Smooth muscle cell (in vitro differentiated cells): ENCODE results near the gene RPL10A. TPM values are rescaled to one million over a fixed set of nuclear protein-coding genes. Genes with fewer than 3 reads are reported as not detected.

ENCODE experiments used
- DNase-seq: peaks from one replicate; lab custom pipeline; 2025; ENCODE audit not compliant: unreplicated experiment; lab: John Stamatoyannopoulos, UW
- H2AFZ ChIP-seq: fragments of 200-600 bp; sonication (generic); 2 replicates; pipeline ENCODE4 v1.6.0; 2016; ENCODE audit warnings: antibody characterized with exemption, low read depth, mild to moderate bottlenecking
- H3F3A ChIP-seq: fragments of 200-600 bp; sonication (generic); 2 replicates; pipeline ENCODE4 v1.6.0; 2017; ENCODE audit warnings: antibody characterized with exemption, low read depth
- H3K27ac ChIP-seq: fragments of 200-600 bp; sonication (generic); 2 replicates; pipeline ENCODE4 v1.5.1; 2016; ENCODE audit warnings: low read depth, mild to moderate bottlenecking
- H3K27me3 ChIP-seq: fragments of 200-600 bp; sonication (generic); 2 replicates; pipeline ENCODE4 v1.6.1; 2016; ENCODE audit warnings: low read depth, mild to moderate bottlenecking
- H3K36me3 ChIP-seq: fragments of 200-600 bp; sonication (generic); 2 replicates; pipeline ENCODE4 v1.5.1; 2016; ENCODE audit warnings: low read depth
- H3K4me1 ChIP-seq: fragments of 200-600 bp; sonication (generic); 2 replicates; pipeline ENCODE4 v1.5.1; 2016; ENCODE audit warnings: low read depth
- H3K4me2 ChIP-seq: fragments of 200-600 bp; sonication (generic); 2 replicates; pipeline ENCODE4 v1.6.0; 2016; ENCODE audit warnings: mild to moderate bottlenecking
- H3K4me3 ChIP-seq: fragments of 200-600 bp; sonication (generic); 2 replicates; pipeline ENCODE4 v1.5.1; 2016; ENCODE audit warnings: mild to moderate bottlenecking
- H3K79me2 ChIP-seq: fragments of 200-600 bp; sonication (generic); 2 replicates; pipeline ENCODE4 v1.6.0; 2016; ENCODE audit warnings: low read depth, mild to moderate bottlenecking
- H3K9ac ChIP-seq: fragments of 200-600 bp; sonication (generic); 2 replicates; pipeline ENCODE4 v1.6.0; 2016; ENCODE audit warnings: low read depth
- H3K9me3 ChIP-seq: fragments of 200-600 bp; sonication (generic); replicated peaks from 2 replicates; pipeline ENCODE4 v1.5.1; 2016; ENCODE audit warnings: low read depth
- H4K20me1 ChIP-seq: fragments of 200-600 bp; sonication (generic); 2 replicates; pipeline ENCODE4 v1.6.0; 2016; ENCODE audit warnings: low read depth
- WGBS: methylation state at CpG from one replicate; pipeline ENCODE4 v1.1.7; 2016; ENCODE audit warnings: low lambda C conversion rate; 5-methylcytosine and 5-hydroxymethylcytosine counted together
- polyA plus RNA-seq: library from polyadenylated mRNA; unstranded; fragments of >200 nt; fragmentation: Nextera tagmentation; extraction: Ambion mirVana; gene quantifications from 2 replicates; pipeline ENCODE4 v1.2.1, GENCODE V29; 2016
- total RNA-seq: library from RNA; depleted of rRNA; stranded (reverse); fragments of >200 nt; gene quantifications from 2 replicates; pipeline ENCODE4 v1.2.3, GENCODE V29; 2014
- TF ChIP-seq, protein P1 (sequence below): fragments of 200-600 bp; sonication (generic); IDR thresholded peaks from 2 replicates; pipeline ENCODE4 v1.5.1; 2017; ENCODE audit warnings: borderline replicate concordance, mild to moderate bottlenecking, antibody characterized with exemption; ENCODE audit not compliant: insufficient read depth, poor library complexity, severe bottlenecking

RPL10A gene
- total and polyA plus RNA-seq, 2 experiments from 2014 or later, result 307 to 1,090 TPM

DNA sequence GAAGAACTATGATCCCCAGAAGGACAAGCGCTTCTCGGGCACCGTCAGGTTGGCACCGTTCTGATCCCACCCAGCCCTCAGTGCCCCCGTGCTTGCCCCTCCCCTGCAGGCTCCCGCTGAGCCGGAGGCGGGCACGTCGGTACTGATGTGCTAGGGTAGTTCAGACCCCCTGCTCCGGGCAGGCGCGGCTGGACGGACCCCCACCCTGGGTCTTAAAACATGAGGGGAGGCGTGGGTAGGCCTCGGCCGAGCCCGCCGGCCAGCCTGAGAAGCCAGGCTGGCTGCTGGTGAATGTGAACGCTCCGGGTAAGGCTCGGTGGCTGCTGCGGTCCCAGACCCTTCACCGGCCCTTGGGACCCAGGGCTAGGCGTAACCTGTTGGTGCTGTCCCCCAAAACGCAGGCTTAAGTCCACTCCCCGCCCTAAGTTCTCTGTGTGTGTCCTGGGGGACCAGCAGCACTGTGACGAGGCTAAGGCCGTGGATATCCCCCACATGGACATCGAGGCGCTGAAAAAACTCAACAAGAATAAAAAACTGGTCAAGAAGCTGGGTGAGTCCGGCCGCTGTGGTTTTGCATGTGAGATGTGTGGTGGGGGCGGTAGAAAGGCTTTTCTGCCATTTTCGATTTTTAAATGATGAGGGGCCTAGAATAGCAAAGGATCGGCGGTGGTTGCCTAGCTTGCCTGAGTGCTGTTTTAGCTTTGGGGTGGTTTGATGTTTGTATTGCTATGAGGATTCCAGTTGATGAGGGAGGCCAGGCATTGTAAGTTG lies 964 bp downstream of the RPL10A start:
- H3K27ac ChIP-seq, result peak overlapping the region; percentile 95
- H3K79me2 ChIP-seq, result peaks cover 27% of the 10 kb centered on the region
- H3K4me3 ChIP-seq, result peak overlapping the region; percentile 90
- peak overlapping the region; percentile 95 for H3K4me2 ChIP-seq
- no peak overlapping the region for H2AFZ ChIP-seq
- H3F3A ChIP-seq, result peaks cover 38% of the 10 kb centered on the region
- no peaks in the 10 kb centered on the region for H3K9me3 ChIP-seq
- 1% methylated on average over 36 of the region's 37 CpGs for WGBS
- TF ChIP-seq, protein P1, sequence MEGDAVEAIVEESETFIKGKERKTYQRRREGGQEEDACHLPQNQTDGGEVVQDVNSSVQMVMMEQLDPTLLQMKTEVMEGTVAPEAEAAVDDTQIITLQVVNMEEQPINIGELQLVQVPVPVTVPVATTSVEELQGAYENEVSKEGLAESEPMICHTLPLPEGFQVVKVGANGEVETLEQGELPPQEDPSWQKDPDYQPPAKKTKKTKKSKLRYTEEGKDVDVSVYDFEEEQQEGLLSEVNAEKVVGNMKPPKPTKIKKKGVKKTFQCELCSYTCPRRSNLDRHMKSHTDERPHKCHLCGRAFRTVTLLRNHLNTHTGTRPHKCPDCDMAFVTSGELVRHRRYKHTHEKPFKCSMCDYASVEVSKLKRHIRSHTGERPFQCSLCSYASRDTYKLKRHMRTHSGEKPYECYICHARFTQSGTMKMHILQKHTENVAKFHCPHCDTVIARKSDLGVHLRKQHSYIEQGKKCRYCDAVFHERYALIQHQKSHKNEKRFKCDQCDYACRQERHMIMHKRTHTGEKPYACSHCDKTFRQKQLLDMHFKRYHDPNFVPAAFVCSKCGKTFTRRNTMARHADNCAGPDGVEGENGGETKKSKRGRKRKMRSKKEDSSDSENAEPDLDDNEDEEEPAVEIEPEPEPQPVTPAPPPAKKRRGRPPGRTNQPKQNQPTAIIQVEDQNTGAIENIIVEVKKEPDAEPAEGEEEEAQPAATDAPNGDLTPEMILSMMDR, result no peak
- H3K4me1 ChIP-seq, result peaks cover 19% of the 10 kb centered on the region
- peak overlapping the region; percentile 97 for H3K9ac ChIP-seq
- H4K20me1 ChIP-seq, result peaks cover 57% of the 10 kb centered on the region
- no peaks in the 10 kb centered on the region for H3K36me3 ChIP-seq
- no peak for DNase-seq
- no peaks in the 10 kb centered on the region for H3K27me3 ChIP-seq

DNA sequence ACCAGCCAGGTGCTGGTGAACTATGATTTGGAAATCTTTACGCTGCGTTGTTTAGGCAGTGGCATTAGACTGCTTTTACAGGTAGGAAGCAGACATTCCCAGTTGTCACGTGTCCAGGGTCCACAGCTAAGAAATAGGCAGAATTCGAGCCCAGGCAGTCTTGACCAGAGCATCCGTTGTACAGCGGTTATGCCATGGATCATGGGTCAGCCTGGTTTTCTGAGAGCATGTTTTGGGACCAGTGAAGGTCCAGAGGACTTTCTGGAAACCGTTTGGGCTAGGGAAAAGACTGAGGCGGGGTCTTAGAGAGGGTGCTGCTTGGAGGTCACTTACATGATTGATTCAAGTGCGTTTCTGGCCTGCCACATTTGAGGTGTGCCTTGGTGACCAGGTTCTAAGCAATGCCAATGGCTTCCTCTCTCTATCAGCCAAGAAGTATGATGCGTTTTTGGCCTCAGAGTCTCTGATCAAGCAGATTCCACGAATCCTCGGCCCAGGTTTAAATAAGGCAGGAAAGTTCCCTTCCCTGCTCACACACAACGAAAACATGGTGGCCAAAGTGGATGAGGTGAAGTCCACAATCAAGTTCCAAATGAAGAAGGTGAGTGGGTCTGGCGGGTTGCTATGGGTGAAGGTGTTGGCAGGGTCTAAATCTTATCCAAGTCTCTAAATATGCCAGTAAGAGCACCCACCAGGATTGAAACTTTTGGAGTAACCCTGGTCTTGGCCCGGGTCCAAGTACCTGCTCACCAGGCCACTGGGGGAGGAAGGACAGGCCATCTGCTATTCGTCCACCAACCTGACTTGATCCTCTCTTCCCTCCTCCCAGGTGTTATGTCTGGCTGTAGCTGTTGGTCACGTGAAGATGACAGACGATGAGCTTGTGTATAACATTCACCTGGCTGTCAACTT lies 1.8 kb downstream of the RPL10A start:
- H3K27me3 ChIP-seq, result no peaks in the 10 kb centered on the region
- no peaks in the 10 kb centered on the region for H3K9me3 ChIP-seq
- H3F3A ChIP-seq, result peaks cover 38% of the 10 kb centered on the region
- peaks cover 63% of the 10 kb centered on the region for H4K20me1 ChIP-seq
- peak overlapping the region; percentile 95 for H3K4me2 ChIP-seq
- no peaks in the 10 kb centered on the region for H3K36me3 ChIP-seq
- WGBS, result 30% methylated on average over 18 of the region's 18 CpGs
- H3K9ac ChIP-seq, result peak overlapping the region; percentile 97
- H3K4me3 ChIP-seq, result peak overlapping the region; percentile 90
- peaks cover 19% of the 10 kb centered on the region for H3K4me1 ChIP-seq
- TF ChIP-seq, protein P1, result no peak
- no peak overlapping the region for H2AFZ ChIP-seq
- H3K79me2 ChIP-seq, result peaks cover 27% of the 10 kb centered on the region
- peak overlapping the region; percentile 95 for H3K27ac ChIP-seq
- DNase-seq, result no peak

DNA sequence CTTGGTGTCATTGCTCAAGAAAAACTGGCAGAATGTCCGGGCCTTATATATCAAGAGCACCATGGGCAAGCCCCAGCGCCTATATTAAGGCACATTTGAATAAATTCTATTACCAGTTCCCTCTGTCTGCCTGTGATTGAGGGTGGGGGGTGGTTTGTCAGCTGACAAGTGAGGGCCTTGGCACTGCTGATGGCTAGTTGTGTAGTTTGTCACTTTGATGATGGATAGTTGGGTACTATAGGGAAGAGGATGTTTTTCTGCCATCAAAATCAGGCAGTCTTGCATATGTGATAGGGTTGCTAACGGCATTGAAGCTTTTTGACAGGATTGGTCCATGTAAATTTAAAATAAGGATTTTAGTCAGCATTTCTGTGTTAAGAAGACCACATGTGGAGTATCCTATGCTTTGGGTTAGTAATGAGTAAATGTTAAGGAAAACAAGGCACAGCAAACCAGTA lies 2.5 kb downstream of the RPL10A start:
- Histone ChIP-seq H3K27ac (peak overlapping the region; percentile 95), H3F3A (peaks cover 38% of the 10 kb centered on the region), H3K4me3 (peak overlapping the region; percentile 90), H3K4me2 (peak overlapping the region; percentile 95), H3K4me1 (peaks cover 19% of the 10 kb centered on the region), H3K79me2 (peaks cover 27% of the 10 kb centered on the region), H2AFZ (no peak overlapping the region), H3K27me3 (no peaks in the 10 kb centered on the region), H3K9me3 (no peaks in the 10 kb centered on the region), H3K36me3 (no peaks in the 10 kb centered on the region), H4K20me1 (peaks cover 63% of the 10 kb centered on the region), H3K9ac (peak overlapping the region; percentile 97)
- DNase-seq, result no peak
- 50% methylated on average over 3 of the region's 3 CpGs for WGBS
- TF ChIP-seq, protein P1, result no peak
